IMR-90 (cell line): ENCODE measurements around the gene MTCL1. TPM values are rescaled to one million over a fixed set of nuclear protein-coding genes. Genes with fewer than 3 reads are reported as not detected.
A peak's percentile ranks its signal among the peaks of the same experiment; 100 is the strongest.

ENCODE experiments used
- ATAC-seq: fragments of 200-7000 bp; cut with Tn5 transposase; 2 replicates; pipeline ENCODE4 v1.9.1; 2020; ENCODE audit warnings: low read depth, mild to moderate bottlenecking, moderate library complexity
- BruUV-seq: library from RNA; stranded (reverse); fragments of 400-500 nt; replicated peaks from 2 replicates; lab custom pipeline; 2021; lab: Mats Ljungman, UMichigan
- CTCF ChIA-PET: fragments of 300-600 bp; formaldehyde crosslinking; extraction: SDS; loops from one replicate; lab custom pipeline; 2021; ENCODE audit warnings: antibody characterized with exemption; lab: Yijun Ruan, JAX
- POLR2A ChIA-PET: fragments of 300-600 bp; sonication (Branson Sonifier 250); formaldehyde crosslinking; loops from one replicate; lab custom pipeline; 2022; ENCODE audit warnings: antibody characterized with exemption; ENCODE audit not compliant: unreplicated experiment; lab: Charles Lee
- DNase-seq: peaks from one replicate; pipeline ENCODE4 v3.0.0; 2013
- H2AFZ ChIP-seq: replicated peaks from 2 replicates; pipeline ENCODE3; 2013; ENCODE audit warnings: low read length, mild to moderate bottlenecking; ENCODE audit not compliant: poor library complexity
- H2AK5ac ChIP-seq: 2 replicates; pipeline ENCODE4 v1.6.1; 2013; ENCODE audit warnings: low read depth, low read length, inconsistent platforms
- H2AK9ac ChIP-seq: replicated peaks from 2 replicates; pipeline ENCODE3; 2013; ENCODE audit warnings: mild to moderate bottlenecking, low read depth, low read length, moderate library complexity; ENCODE audit not compliant: poor library complexity
- H2BK120ac ChIP-seq: 2 replicates; pipeline ENCODE4 v1.6.1; 2013; ENCODE audit warnings: low read depth, low read length, inconsistent platforms
- H2BK15ac ChIP-seq: 3 replicates; pipeline ENCODE4 v1.6.1; 2013; ENCODE audit warnings: low read depth, low read length, inconsistent platforms
- H2BK20ac ChIP-seq: 2 replicates; pipeline ENCODE4 v1.6.1; 2013; ENCODE audit warnings: low read depth, mild to moderate bottlenecking, inconsistent platforms, low read length, moderate library complexity
- H2BK5ac ChIP-seq: 2 replicates; pipeline ENCODE4 v1.6.1; 2013; ENCODE audit warnings: mild to moderate bottlenecking, low read depth, low read length, inconsistent platforms; ENCODE audit not compliant: poor library complexity, severe bottlenecking
- H3K14ac ChIP-seq: replicated peaks from 2 replicates; pipeline ENCODE4 v1.6.1; 2013; ENCODE audit warnings: low read depth, low read length, inconsistent platforms
- H3K18ac ChIP-seq: 2 replicates; pipeline ENCODE4 v1.6.1; 2013; ENCODE audit warnings: low read depth, low read length, control low read depth
- H3K23ac ChIP-seq: 2 replicates; pipeline ENCODE4 v1.6.1; 2013; ENCODE audit warnings: low read depth, low read length, inconsistent platforms
- H3K27ac ChIP-seq: 2 replicates; pipeline ENCODE4 v1.5.1; 2013; ENCODE audit warnings: mild to moderate bottlenecking, control low read depth, low read length; ENCODE audit not compliant: insufficient read depth
- H3K27me3 ChIP-seq: 2 replicates; pipeline ENCODE4 v1.6.1; 2013; ENCODE audit warnings: low read length; ENCODE audit not compliant: control insufficient read depth, insufficient read depth
- H3K36me3 ChIP-seq: 2 replicates; pipeline ENCODE4 v1.6.1; 2013; ENCODE audit warnings: low read length, mixed read lengths; ENCODE audit not compliant: control insufficient read depth, insufficient read depth
- H3K4ac ChIP-seq: 2 replicates; pipeline ENCODE4 v1.6.1; 2013; ENCODE audit warnings: low read depth, low read length, inconsistent platforms
- H3K4me1 ChIP-seq: 2 replicates; pipeline ENCODE4 v1.6.1; 2013; ENCODE audit warnings: low read length, mixed read lengths; ENCODE audit not compliant: control insufficient read depth, insufficient read depth
- H3K4me2 ChIP-seq: 2 replicates; pipeline ENCODE4 v1.6.1; 2013; ENCODE audit warnings: low read depth, mild to moderate bottlenecking, control low read depth, low read length, moderate library complexity
- H3K4me3 ChIP-seq: 2 replicates; pipeline ENCODE4 v1.5.1; 2013; ENCODE audit warnings: low read depth, mild to moderate bottlenecking, control low read depth, low read length, moderate library complexity; ENCODE audit not compliant: insufficient read depth
- H3K56ac ChIP-seq: 2 replicates; pipeline ENCODE4 v1.6.1; 2013; ENCODE audit warnings: low read length, inconsistent platforms; ENCODE audit not compliant: insufficient read depth; ENCODE audit errors: extremely low read depth
- H3K79me1 ChIP-seq, 2 experiments: 2 replicates each; pipeline ENCODE4 v1.6.1; 2013; ENCODE audit warnings: low read length in 2 of 2, inconsistent platforms in 1 of 2, low read depth in 1 of 2
- H3K9ac ChIP-seq: 2 replicates; pipeline ENCODE4 v1.6.1; 2013; ENCODE audit warnings: low read depth, low read length, control low read depth
- H3K9me1 ChIP-seq: 2 replicates; pipeline ENCODE4 v1.6.1; 2013; ENCODE audit warnings: low read length, inconsistent platforms; ENCODE audit not compliant: insufficient read depth
- H3K9me3 ChIP-seq: 2 replicates; pipeline ENCODE4 v1.6.1; 2013; ENCODE audit warnings: low read length; ENCODE audit not compliant: control insufficient read depth, insufficient read depth
- H4K20me1 ChIP-seq: 2 replicates; pipeline ENCODE4 v1.6.1; 2013; ENCODE audit warnings: low read length, inconsistent platforms; ENCODE audit not compliant: insufficient read depth
- H4K5ac ChIP-seq: 2 replicates; pipeline ENCODE4 v1.6.1; 2013; ENCODE audit warnings: mild to moderate bottlenecking, low read depth, low read length, control low read depth
- H4K8ac ChIP-seq, 2 experiments: 2 replicates each; pipeline ENCODE4 v1.6.1; 2013; ENCODE audit warnings: low read depth in 2 of 2, low read length in 2 of 2, control low read depth in 1 of 2, inconsistent platforms in 1 of 2
- H4K91ac ChIP-seq: 2 replicates; pipeline ENCODE4 v1.6.1; 2013; ENCODE audit warnings: low read depth, low read length, inconsistent platforms; ENCODE audit not compliant: insufficient read depth
- BHLHE40 ChIP-seq: fragments of 150-350 bp; IDR thresholded peaks from 2 replicates; pipeline ENCODE4 v1.6.1; 2016; ENCODE audit warnings: mild to moderate bottlenecking, low read depth, low read length
- CEBPB ChIP-seq: IDR thresholded peaks from 2 replicates; pipeline ENCODE4 v1.6.1; 2012; ENCODE audit warnings: low read depth, low read length, improper control_type of control experiment
- CHD1 ChIP-seq: IDR thresholded peaks from 2 replicates; pipeline ENCODE4 v1.6.1; 2012; ENCODE audit warnings: low read depth, low read length, improper control_type of control experiment
- ELK1 ChIP-seq: fragments of 150-350 bp; IDR thresholded peaks from 2 replicates; pipeline ENCODE4 v1.6.1; 2016; ENCODE audit warnings: low read depth, mild to moderate bottlenecking, low read length, moderate library complexity, borderline replicate concordance
- FOS ChIP-seq: fragments of 150-350 bp; IDR thresholded peaks from 2 replicates; pipeline ENCODE4 v1.6.1; 2016; ENCODE audit warnings: low read depth, low read length
- MAZ ChIP-seq: IDR thresholded peaks from 2 replicates; pipeline ENCODE4 v1.6.1; 2012; ENCODE audit warnings: low read depth, mild to moderate bottlenecking, low read length, improper control_type of control experiment, moderate library complexity, borderline replicate concordance
- POLR2A ChIP-seq: IDR thresholded peaks from 2 replicates; pipeline ENCODE4 v1.6.1; 2012; ENCODE audit warnings: mild to moderate bottlenecking, low read depth, low read length
- RAD21 ChIP-seq: IDR thresholded peaks from 2 replicates; pipeline ENCODE4 v1.6.1; 2012; ENCODE audit warnings: low read length, improper control_type of control experiment
- RCOR1 ChIP-seq: IDR thresholded peaks from 2 replicates; pipeline ENCODE4 v1.6.1; 2012; ENCODE audit warnings: mild to moderate bottlenecking, low read length, improper control_type of control experiment; ENCODE audit not compliant: insufficient replicate concordance
- RFX5 ChIP-seq: IDR thresholded peaks from 2 replicates; pipeline ENCODE4 v1.8.0; 2012; ENCODE audit warnings: low read depth, mild to moderate bottlenecking, low read length, moderate library complexity
- SMC3 ChIP-seq: fragments of 150-350 bp; IDR thresholded peaks from 2 replicates; pipeline ENCODE4 v1.6.1; 2016; ENCODE audit warnings: low read depth, mild to moderate bottlenecking, antibody characterized with exemption, low read length, moderate library complexity
- WGBS, 2 experiments: methylation state at CpG; one replicate each; pipeline versions ENCODE4 v1.1.5 to v1.1.7; 2013; ENCODE audit warnings: missing lambda C conversion rate in 2 of 2; ENCODE audit not compliant: insufficient read length in 1 of 2; ENCODE audit errors: extremely low coverage in 2 of 2; 5-methylcytosine and 5-hydroxymethylcytosine counted together
- dilution Hi-C: fragments of 300-500 bp; cut with HindIII; formaldehyde crosslinking; loops from one replicate; pipeline ENCODE4 v1.14.3; 2018; ENCODE audit warnings: low sequenced_read_pairs; ENCODE audit not compliant: unreplicated experiment
- in situ Hi-C: fragments of 300-500 bp; cut with MboI; formaldehyde crosslinking; loops from 3 replicates; pipeline ENCODE4 v1.14.3; 2019; ENCODE audit warnings: low sequenced_read_pairs, inconsistent platforms, mixed read lengths
- intact Hi-C: fragments of 100-400 bp; cut with micrococcal nuclease; formaldehyde crosslinking; loops from 2 replicates; pipeline ENCODE4 v1.10.0; 2022
- polyA plus RNA-seq, 3 experiments: library from polyadenylated mRNA; depleted of rRNA; stranded (reverse); fragments of >200 nt; gene quantifications; 2 replicates each; pipeline ENCODE4 v1.2.3, GENCODE V29; 2012; ENCODE audit warnings: low replicate concordance in 1 of 3
- total RNA-seq: library from RNA; depleted of rRNA; stranded (reverse); fragments of >200 nt; gene quantifications from 2 replicates; pipeline ENCODE4 v1.2.3, GENCODE V29; 2012
- TF ChIP-seq, protein P1 (sequence below): conservative IDR thresholded peaks from 2 replicates; pipeline ENCODE4 v1.5.1; 2012; ENCODE audit warnings: mild to moderate bottlenecking, low read depth, low read length, improper control_type of control experiment

The MTCL1 gene
- total and polyA plus RNA-seq, 2 of the 4 experiments (the other 2 are of a cell fraction) = 29.0 to 45.3 TPM

GRCh38 chr18:8732442-8733360 lies 27.3 kb downstream of the MTCL1 start:
- dilution Hi-C loops = no loop called here
- Histone ChIP-seq H3K4me3 (no peak overlapping the region), H3K36me3 (peaks cover 31% of the 10 kb centered on the region), H2BK15ac (no peak overlapping the region), H3K23ac (no peak overlapping the region), H3K4ac (peak overlapping the region; percentile 19), H3K9ac (no peak overlapping the region), H2AFZ (no peak overlapping the region), H2BK20ac (no peak overlapping the region), H3K9me3 (no peaks in the 10 kb centered on the region), H3K18ac (no peak overlapping the region), H3K4me2 (no peak overlapping the region), H4K5ac (no peak overlapping the region; the same call in 1 of the 2 replicates), H3K9me1 (peaks cover 23% of the 10 kb centered on the region), H4K8ac (peak overlapping the region in 1 of 2 experiments; percentile 47; a peak in 1 of 4 replicates), H3K14ac (no peak overlapping the region; the same call in 1 of the 2 replicates), H3K27ac (no peak overlapping the region), H2AK5ac (peak overlapping the region; percentile 85), H3K56ac (no peak overlapping the region), H2BK5ac (no peak overlapping the region), H4K91ac (no peak overlapping the region), H4K20me1 (peaks cover 46% of the 10 kb centered on the region), H3K27me3 (no peaks in the 10 kb centered on the region), H2AK9ac (no peak overlapping the region), H2BK120ac (no peak overlapping the region), H3K79me1 (peaks cover 51 to 74% of the 10 kb centered on the region in 2 experiments), H3K4me1 (peaks cover 27% of the 10 kb centered on the region)
- TF ChIP-seq POLR2A = no peak
- TF ChIP-seq CHD1 = no peak
- no peak for TF ChIP-seq MAZ
- TF ChIP-seq ELK1 = no peak
- TF ChIP-seq RCOR1 = no peak
- TF ChIP-seq, protein P1, sequence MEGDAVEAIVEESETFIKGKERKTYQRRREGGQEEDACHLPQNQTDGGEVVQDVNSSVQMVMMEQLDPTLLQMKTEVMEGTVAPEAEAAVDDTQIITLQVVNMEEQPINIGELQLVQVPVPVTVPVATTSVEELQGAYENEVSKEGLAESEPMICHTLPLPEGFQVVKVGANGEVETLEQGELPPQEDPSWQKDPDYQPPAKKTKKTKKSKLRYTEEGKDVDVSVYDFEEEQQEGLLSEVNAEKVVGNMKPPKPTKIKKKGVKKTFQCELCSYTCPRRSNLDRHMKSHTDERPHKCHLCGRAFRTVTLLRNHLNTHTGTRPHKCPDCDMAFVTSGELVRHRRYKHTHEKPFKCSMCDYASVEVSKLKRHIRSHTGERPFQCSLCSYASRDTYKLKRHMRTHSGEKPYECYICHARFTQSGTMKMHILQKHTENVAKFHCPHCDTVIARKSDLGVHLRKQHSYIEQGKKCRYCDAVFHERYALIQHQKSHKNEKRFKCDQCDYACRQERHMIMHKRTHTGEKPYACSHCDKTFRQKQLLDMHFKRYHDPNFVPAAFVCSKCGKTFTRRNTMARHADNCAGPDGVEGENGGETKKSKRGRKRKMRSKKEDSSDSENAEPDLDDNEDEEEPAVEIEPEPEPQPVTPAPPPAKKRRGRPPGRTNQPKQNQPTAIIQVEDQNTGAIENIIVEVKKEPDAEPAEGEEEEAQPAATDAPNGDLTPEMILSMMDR = no peak
- TF ChIP-seq FOS = no peak
- no peak for TF ChIP-seq RAD21
- TF ChIP-seq CEBPB = no peak
- TF ChIP-seq BHLHE40 = no peak
- no peak for TF ChIP-seq RFX5
- TF ChIP-seq SMC3 = no peak
- in situ Hi-C loops = no loop called here
- DNase-seq (no peak), ATAC-seq (no peak)
- no TSS peak for BruUV-seq
- 96% methylated on average over 8 of the region's 22 CpGs; no CpG with 5 or more reads in 1 of the 2 experiments for WGBS, 2 experiments
- POLR2A ChIA-PET = no interaction called here
- CTCF ChIA-PET = interaction anchor here (0.6 kb wide), 1 partner anchor 253 kb away, joined by 3 read pairs; no protein-coding TSS in a partner anchor
- intact Hi-C loops = no loop called here
